HCT116 (cell line): ENCODE results near the gene AARSD1.

ENCODE experiments used
- POLR2AphosphoS5 ChIP-seq: IDR thresholded peaks from 2 replicates; pipeline ENCODE4 v1.6.1; 2011; ENCODE audit warnings: mild to moderate bottlenecking, low read depth, low read length, moderate library complexity
- TF ChIP-seq, protein P1 (sequence below), 3 experiments: fragments of 200-600 bp in 1 of 3; sonication (generic) in 1 of 3; IDR thresholded peaks in 2 of 3; conservative IDR thresholded peaks in 1 of 3; 2 replicates each; pipeline ENCODE4 v1.5.1; 2012 to 2017; ENCODE audit warnings: low read depth in 2 of 3, low read length in 2 of 3, antibody characterized with exemption in 1 of 3, borderline replicate concordance in 1 of 3, control low read depth in 1 of 3, mild to moderate bottlenecking in 1 of 3, mixed read lengths in 1 of 3, mixed run types in 1 of 3, moderate library complexity in 1 of 3; ENCODE audit not compliant: insufficient read depth in 1 of 3

DNA sequence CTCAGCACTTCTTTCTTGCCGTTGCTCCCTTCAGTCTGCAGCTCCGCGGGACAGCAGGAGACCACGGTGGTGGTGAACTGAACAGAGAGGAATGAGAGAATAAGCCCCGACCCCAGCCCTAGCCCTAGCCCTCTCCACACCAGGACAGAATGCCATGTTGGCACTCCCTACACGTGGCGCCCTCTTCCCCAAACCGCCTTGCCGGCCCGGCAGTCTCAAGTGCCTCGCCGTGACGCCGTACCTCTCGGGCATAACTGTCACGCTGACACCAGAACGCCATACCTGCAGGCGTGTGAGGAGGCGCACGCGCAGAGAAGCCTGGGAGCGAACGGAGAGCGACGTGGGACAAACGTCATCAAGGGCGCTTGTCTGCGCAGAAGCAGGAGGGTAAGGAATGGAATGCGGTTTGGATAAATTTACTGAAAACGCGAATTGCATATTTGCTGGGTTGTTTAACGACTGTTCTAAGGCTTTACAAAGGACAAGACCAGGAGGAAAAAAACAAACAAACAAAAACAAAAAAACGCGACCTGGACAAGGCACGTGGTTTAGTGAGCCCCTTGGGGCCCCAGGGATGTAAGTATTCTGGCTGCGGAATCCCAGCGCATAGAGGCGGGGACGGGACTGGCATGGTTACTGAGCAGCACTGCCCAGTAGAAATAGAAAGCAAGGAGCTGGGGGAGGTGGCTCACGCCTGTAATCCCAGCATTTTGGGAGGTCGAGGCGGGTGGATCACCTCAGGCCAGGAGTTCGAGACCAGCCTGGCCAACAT is at the start of gene AARSD1:
- TF ChIP-seq, protein P1, sequence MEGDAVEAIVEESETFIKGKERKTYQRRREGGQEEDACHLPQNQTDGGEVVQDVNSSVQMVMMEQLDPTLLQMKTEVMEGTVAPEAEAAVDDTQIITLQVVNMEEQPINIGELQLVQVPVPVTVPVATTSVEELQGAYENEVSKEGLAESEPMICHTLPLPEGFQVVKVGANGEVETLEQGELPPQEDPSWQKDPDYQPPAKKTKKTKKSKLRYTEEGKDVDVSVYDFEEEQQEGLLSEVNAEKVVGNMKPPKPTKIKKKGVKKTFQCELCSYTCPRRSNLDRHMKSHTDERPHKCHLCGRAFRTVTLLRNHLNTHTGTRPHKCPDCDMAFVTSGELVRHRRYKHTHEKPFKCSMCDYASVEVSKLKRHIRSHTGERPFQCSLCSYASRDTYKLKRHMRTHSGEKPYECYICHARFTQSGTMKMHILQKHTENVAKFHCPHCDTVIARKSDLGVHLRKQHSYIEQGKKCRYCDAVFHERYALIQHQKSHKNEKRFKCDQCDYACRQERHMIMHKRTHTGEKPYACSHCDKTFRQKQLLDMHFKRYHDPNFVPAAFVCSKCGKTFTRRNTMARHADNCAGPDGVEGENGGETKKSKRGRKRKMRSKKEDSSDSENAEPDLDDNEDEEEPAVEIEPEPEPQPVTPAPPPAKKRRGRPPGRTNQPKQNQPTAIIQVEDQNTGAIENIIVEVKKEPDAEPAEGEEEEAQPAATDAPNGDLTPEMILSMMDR (IDR thresholded peaks at IDR 0.05 in 2 of 3, conservative IDR thresholded peaks at IDR 0.05 in 1 of 3; ENCODE audit: borderline replicate concordance in 1 of 3, insufficient read depth in 1 of 3, low read depth in 2 of 3, low read length in 2 of 3) = no peak
- TF ChIP-seq POLR2AphosphoS5 = peak; percentile 90
